Measurements from ENCODE around the gene RABGAP1L.
"Not testable (repeated sequence)": the region's sequence is repeated elsewhere in the genome, so short reads cannot be mapped to it uniquely, and the experiment has no call there.

The RABGAP1L gene

DNA sequence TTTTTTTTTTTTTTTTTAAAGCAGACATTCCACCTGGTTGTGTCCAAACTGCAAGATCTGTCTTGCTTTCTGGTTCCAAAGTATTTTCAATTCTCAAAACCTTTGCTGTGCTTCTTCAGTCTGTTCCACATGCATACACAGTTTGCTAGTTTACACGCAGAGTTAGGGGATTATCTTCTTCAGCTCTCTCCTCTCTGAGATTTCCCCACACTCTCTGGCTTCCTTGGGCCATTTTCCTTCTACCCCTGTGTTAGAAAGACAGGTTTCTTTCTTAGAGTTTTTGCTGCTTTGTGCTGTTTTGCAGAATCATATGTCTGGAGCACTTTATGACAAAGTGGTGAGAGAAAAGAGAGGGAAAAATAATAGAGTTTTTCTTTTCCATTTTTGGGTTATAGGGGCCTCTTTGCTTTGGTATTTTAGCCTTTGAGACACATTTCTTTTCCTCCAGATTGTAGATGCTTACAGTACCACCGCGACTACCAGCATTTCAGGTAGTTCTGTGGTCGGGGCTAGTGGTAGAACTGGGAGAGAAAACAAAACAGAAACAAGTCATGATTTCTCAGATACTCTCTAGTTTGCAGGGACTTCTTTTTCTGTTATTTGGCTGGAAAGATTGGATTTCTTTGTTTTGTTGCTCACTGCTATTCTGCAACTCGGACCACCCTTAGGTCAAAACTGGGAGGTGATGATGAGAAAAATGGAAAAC lies 66.3 kb downstream of the RABGAP1L start:
- H3K36me3 Mint-ChIP-seq (ENCODE audit: low read depth) = peaks cover 66% of the 10 kb centered on the region
- H3K27me3 Mint-ChIP-seq = no peaks in the 10 kb centered on the region
- no peaks in the 10 kb centered on the region for H3K9me3 Mint-ChIP-seq
- H3K4me3 Mint-ChIP-seq = no peak overlapping the region
- H3K4me1 Mint-ChIP-seq (ENCODE audit: low read depth) = peaks cover 27% of the 10 kb centered on the region
- no peak overlapping the region for H3K27ac Mint-ChIP-seq

DNA sequence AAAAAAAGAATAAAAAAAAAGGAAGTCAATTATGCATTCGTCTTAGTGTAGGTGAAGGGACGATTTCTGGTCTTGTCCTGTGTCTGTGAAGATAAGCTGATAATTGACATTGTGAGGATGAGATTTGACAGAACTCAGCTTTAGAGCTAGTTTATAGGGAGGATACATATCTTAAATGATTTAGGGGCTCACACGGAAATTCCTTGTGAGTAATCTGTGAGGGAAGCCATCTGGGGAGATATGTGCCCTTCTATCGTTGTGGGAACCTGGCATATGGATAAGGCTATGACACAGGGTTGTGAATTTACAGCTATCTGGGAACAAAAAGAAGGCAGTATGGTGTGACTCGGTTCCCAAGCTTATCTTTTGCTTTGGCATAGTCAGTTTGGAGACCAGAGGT lies 71.1 kb downstream of the RABGAP1L start:
- Mint-ChIP-seq H3K36me3 (ENCODE audit: low read depth) (peaks cover 60% of the 10 kb centered on the region), H3K4me1 (ENCODE audit: low read depth) (peaks cover 14% of the 10 kb centered on the region), H3K9me3 (peaks cover 11% of the 10 kb centered on the region), H3K4me3 (no peak overlapping the region), H3K27me3 (no peaks in the 10 kb centered on the region), H3K27ac (no peak overlapping the region)

DNA sequence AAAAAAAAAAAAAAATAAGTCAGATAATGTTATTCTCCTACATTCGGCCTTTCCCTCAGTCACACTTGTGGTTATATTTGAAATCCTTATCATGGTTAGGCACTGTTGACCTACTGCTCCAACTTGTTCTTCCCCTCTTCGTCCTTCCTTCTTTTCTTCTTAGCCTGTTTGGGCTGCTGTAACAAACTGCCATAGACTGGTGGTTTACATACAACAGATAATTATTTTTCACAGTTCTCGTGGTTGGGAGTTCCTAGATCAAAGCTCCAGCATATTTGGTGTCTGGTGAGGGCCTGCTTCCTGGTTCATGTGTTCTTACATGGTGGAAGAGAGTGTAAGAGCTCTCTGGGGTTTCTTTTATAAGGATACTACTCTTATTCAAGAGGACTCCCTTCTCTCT lies 73.4 kb downstream of the RABGAP1L start:
- Mint-ChIP-seq H3K27ac (no peak overlapping the region), H3K27me3 (no peaks in the 10 kb centered on the region), H3K36me3 (ENCODE audit: low read depth) (peaks cover 45% of the 10 kb centered on the region), H3K4me1 (ENCODE audit: low read depth) (peaks cover 3% of the 10 kb centered on the region), H3K9me3 (peaks cover 11% of the 10 kb centered on the region), H3K4me3 (no peak overlapping the region)

DNA sequence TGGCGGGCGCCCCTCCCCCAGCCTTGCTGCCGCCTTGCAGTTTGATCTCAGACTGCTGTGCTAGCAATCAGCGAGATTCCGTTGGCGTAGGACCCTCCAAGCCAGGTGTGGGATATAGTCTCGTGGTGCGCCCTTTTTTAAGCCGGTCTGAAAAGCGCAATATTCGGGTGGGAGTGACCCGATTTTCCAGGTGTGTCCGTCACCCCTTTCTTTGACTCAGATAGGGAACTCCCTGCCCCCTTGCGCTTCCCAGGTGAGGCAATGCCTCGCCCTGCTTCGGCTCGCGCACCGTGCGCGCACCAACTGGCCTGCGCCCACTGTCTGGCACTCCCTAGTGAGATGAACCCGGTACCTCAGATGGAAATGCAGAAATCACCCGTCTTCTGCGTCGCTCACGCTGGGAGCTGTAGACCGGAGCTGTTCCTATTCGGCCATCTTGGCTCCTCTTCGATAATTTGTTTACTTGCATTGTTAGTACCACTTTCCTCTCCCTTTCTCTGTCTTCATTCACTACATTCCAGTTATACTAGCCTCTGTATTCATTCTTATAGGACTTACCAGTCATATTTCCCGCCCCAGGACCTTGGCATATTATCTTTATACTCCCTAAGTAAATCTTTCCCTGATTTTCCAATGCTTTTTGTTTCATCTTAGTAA lies 79.7 kb downstream of the RABGAP1L start:
- H3K27me3 Mint-ChIP-seq; H3K9me3 Mint-ChIP-seq; H3K4me3 Mint-ChIP-seq; H3K27ac Mint-ChIP-seq; H3K4me1 Mint-ChIP-seq (ENCODE audit: low read depth): not testable (repeated sequence)
- peaks cover 27% of the 10 kb centered on the region for H3K36me3 Mint-ChIP-seq (ENCODE audit: low read depth)

DNA sequence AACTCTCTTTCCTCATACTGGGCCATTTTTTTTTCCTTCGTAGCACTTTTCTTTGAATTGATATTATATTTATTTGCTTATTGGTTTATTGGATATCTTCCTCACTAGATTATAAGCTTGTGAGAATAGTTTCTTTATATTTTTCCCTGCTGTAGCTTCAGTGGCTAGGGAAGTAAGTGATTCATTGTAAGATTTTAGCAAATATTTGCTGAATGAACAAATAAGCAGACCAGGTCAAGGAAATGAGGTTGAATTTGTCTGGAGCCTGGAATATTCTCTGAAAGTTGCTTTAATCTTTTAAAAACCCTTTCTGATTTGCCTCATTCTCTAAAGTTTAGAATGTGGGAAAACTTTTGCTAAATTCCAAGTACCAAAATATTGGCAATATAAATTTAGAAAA lies 80.2 kb downstream of the RABGAP1L start:
- H3K9me3 Mint-ChIP-seq = no peaks in the 10 kb centered on the region
- H3K36me3 Mint-ChIP-seq (ENCODE audit: low read depth) = peaks cover 33% of the 10 kb centered on the region
- peaks cover 4% of the 10 kb centered on the region for H3K4me1 Mint-ChIP-seq (ENCODE audit: low read depth)
- no peak overlapping the region for H3K27ac Mint-ChIP-seq
- no peak overlapping the region for H3K4me3 Mint-ChIP-seq
- H3K27me3 Mint-ChIP-seq = no peaks in the 10 kb centered on the region

DNA sequence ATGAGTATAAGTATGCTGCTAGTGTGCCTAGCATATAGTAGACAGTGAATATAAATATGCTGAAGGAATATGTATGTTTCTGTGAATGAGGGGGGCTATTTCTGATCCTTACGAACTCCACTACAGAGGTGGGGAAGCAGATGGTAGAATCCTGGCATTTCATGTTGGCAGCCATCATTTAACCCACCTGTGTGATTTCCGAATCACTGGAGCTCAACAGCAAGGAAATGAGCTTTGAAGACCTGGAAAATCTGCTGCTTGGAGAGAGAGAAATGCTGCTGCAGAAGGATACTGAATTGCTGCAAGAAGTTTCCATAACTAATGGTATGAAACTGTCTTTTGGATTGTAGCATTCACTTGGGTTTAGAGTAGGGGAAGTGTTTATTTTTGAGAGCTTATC lies 83.5 kb downstream of the RABGAP1L start:
- H3K27ac Mint-ChIP-seq = no peak overlapping the region
- peaks cover 48% of the 10 kb centered on the region for H3K36me3 Mint-ChIP-seq (ENCODE audit: low read depth)
- no peaks in the 10 kb centered on the region for H3K9me3 Mint-ChIP-seq
- no peaks in the 10 kb centered on the region for H3K27me3 Mint-ChIP-seq
- no peak overlapping the region for H3K4me3 Mint-ChIP-seq
- peaks cover 4% of the 10 kb centered on the region for H3K4me1 Mint-ChIP-seq (ENCODE audit: low read depth)

DNA sequence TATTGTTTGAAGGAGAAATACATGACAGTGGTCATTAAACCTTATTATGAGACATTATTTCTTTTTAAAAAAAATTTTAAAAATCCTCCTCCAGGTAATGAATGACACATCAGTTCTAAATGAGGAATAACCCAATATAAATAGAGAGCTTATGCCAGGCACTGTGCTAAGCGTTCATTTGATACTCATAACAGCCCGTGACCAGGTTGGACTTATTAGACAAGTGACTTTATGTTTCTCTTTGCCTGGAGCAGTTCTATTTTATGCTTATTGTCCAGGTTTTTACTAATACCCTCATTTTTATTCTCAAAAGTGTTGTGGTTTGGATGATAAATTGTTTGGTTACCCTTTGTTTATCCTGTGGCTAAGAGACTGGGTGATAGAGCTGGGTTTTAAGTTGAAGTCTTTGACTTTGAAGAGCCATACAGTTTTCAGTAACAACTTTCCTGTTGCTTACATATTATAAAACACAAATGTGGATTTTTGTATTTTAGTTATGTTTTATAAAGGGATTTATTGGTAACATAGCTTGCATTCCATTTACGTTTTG lies 84.2 kb downstream of the RABGAP1L start:
- no peak overlapping the region for H3K27ac Mint-ChIP-seq
- no peak overlapping the region for H3K4me3 Mint-ChIP-seq
- H3K9me3 Mint-ChIP-seq = no peaks in the 10 kb centered on the region
- peaks cover 48% of the 10 kb centered on the region for H3K36me3 Mint-ChIP-seq (ENCODE audit: low read depth)
- peaks cover 4% of the 10 kb centered on the region for H3K4me1 Mint-ChIP-seq (ENCODE audit: low read depth)
- no peaks in the 10 kb centered on the region for H3K27me3 Mint-ChIP-seq

DNA sequence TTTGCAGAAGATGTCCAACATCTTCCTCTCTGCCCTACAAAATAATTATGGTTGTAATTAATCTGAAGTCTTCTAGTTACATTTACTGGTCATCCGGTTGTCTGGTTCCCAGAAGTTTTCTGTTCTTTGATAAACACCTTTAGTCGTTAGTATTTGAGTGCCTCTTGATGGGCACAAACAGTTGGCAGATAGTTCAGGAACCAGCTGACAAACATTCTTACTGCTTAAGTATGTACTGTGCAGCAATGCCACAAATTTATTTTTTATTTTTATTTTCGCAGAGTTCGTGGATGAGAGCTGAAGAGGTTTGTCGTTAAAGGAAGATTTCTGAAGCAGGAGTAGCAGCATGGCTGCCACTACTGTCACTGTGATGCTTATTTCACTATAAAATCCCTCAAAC lies 84.7 kb downstream of the RABGAP1L start:
- peaks cover 3% of the 10 kb centered on the region for H3K4me1 Mint-ChIP-seq (ENCODE audit: low read depth)
- no peaks in the 10 kb centered on the region for H3K9me3 Mint-ChIP-seq
- H3K36me3 Mint-ChIP-seq (ENCODE audit: low read depth) = peaks cover 47% of the 10 kb centered on the region
- no peak overlapping the region for H3K27ac Mint-ChIP-seq
- no peaks in the 10 kb centered on the region for H3K27me3 Mint-ChIP-seq
- no peak overlapping the region for H3K4me3 Mint-ChIP-seq

DNA sequence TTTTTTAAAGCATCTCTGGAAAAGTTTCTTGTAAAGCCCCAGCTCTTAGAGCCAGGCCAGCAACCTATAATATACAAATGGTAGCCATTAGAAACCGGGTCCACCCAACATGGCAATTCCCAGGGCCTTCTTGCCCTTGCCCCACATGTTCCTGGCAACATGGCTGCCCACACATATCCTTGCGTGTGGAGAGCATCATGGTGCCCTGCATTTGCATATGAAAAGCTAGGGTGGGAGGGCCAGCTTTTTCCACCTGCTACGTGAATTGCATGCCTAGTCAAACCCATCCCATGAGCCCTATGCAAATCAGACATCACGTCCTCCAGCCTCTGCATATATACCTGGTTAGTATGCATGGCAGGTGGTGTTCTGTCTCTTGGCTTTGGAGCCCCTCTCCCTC lies 88.2 kb downstream of the RABGAP1L start:
- no peak overlapping the region for H3K4me3 Mint-ChIP-seq
- no peak overlapping the region for H3K27ac Mint-ChIP-seq
- no peaks in the 10 kb centered on the region for H3K4me1 Mint-ChIP-seq (ENCODE audit: low read depth)
- peaks cover 37% of the 10 kb centered on the region for H3K36me3 Mint-ChIP-seq (ENCODE audit: low read depth)
- H3K27me3 Mint-ChIP-seq = no peaks in the 10 kb centered on the region
- no peaks in the 10 kb centered on the region for H3K9me3 Mint-ChIP-seq

DNA sequence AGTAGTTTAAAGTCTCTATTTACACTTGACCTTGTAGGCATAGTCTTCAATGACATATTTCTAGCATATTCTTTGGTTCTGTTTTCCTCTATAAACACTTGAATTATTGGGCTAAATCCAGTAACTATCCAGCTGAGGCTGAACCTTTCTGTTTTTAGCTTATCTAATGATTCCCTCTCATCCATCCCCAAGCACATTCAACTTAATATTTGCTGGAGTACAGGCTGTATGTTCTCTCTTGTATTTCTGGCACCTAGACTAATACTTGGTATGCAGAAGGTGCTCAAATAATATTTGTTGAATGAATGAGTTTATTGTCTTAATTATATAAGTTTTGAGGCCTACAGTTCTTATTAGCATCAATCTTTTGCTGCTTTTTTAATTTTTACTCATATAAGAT lies 88.7 kb downstream of the RABGAP1L start:
- H3K9me3 Mint-ChIP-seq = no peaks in the 10 kb centered on the region
- no peaks in the 10 kb centered on the region for H3K4me1 Mint-ChIP-seq (ENCODE audit: low read depth)
- H3K4me3 Mint-ChIP-seq = no peak overlapping the region
- peaks cover 35% of the 10 kb centered on the region for H3K36me3 Mint-ChIP-seq (ENCODE audit: low read depth)
- H3K27ac Mint-ChIP-seq = no peak overlapping the region
- H3K27me3 Mint-ChIP-seq = no peaks in the 10 kb centered on the region

DNA sequence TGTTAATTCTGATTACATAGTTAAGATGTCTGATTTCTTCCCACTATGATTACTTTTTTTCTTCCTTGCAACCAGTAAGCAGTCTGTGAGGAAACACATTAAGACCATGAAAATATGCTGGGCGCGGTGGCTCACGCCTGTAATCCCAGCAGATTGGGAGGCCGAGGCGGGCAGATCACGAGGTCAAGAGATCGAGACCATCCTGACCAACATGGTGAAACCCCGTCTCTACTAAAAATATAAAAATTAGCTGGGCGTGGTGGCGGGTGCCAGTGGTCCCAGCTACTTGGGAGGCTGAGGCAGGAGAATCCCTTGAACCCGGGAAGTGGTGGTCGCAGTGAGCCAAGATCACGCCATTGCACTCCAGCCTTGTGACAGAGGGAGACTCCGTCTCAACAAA lies 97.1 kb downstream of the RABGAP1L start:
- not testable (repeated sequence) for H3K4me3 Mint-ChIP-seq; H3K9me3 Mint-ChIP-seq; H3K27ac Mint-ChIP-seq; H3K4me1 Mint-ChIP-seq (ENCODE audit: low read depth); H3K27me3 Mint-ChIP-seq
- peaks cover 32% of the 10 kb centered on the region for H3K36me3 Mint-ChIP-seq (ENCODE audit: low read depth)

DNA sequence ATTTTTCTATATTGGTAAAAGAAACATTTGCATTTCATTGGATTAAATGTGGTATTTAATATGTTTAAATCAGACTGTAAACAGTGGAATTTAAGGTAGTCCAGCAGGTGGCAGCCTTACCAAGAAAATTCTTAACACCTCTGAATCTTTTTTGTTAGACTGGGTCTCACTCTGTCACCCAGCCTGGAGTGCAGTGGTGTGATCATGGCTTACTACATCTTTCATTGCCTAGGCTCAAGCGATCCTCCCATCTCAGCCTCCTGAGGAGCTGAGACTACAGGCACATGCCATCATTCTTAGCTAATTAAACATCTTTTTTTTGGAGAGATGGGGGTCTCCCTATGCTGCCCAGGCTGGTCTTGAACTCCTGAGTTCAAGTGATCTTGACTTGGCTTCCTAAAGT lies 98.8 kb downstream of the RABGAP1L start:
- H3K27ac Mint-ChIP-seq = no peak overlapping the region
- no peak overlapping the region for H3K4me3 Mint-ChIP-seq
- no peaks in the 10 kb centered on the region for H3K9me3 Mint-ChIP-seq
- peaks cover 28% of the 10 kb centered on the region for H3K36me3 Mint-ChIP-seq (ENCODE audit: low read depth)
- no peaks in the 10 kb centered on the region for H3K27me3 Mint-ChIP-seq
- no peaks in the 10 kb centered on the region for H3K4me1 Mint-ChIP-seq (ENCODE audit: low read depth)

DNA sequence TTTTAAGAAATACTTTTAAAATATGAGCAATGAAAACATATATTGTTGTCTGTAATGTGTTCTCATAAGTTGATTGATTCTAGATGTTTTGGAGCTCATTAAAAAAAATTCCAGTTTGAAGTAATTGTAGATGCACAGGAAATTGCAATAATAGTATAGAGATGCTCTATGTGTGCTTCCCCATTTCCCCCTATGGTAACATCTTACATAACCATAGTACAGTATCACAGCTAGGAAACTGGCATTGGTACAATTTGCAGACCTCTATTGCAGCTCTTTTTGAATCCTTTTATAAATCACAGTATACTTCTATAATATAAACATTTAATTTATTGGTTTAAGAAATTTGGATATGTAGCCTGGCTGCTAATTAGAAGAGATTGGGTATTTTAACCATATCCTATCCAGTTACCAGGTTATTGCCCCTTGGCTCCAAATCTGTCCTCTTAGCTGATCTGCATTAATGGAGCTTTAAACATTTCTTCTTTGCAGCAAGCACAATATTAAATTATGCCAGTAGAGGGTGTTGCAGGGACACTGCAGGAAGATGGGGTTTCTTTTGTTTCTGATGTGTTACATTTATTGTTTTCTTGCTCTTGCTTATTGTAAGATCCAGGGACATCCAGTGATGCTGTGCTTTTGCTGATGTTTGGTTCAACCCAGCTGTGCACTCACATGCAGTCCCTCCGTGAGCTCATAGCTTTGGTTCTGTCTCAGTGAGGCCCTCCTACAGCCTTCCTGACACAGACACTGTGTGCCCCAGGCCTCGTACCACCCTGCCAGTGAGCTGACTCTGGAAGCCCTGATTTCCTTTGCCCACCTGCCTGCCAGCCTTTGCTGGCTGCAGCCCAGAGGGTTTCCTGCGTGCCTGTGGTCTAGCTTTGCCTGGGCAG lies 103.3 kb downstream of the RABGAP1L start:
- Mint-ChIP-seq H3K4me1 (ENCODE audit: low read depth) (no peaks in the 10 kb centered on the region), H3K4me3 (no peak overlapping the region), H3K9me3 (no peaks in the 10 kb centered on the region), H3K27ac (no peak overlapping the region), H3K36me3 (ENCODE audit: low read depth) (no peaks in the 10 kb centered on the region), H3K27me3 (no peaks in the 10 kb centered on the region)

DNA sequence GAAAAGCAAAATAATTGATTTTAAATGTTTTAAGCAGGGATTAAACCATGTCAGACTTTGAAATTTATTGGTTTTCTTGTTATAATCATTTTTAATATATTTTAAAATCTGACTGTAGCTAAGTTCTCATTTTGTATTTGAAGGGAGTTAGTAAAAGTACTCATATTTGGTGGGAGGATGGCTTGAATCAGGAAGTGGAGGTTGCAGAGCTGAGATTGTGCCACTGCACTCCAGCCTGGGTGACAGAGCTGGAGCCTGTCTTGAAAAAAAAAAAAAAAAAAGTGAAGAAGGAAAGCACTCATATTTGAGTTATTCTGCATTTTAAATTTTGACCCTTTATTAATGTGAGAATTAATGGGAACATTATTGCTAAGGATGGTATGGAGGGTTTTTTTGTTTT lies 106.0 kb downstream of the RABGAP1L start:
- Mint-ChIP-seq H3K4me1 (ENCODE audit: low read depth) (no peaks in the 10 kb centered on the region), H3K27me3 (no peaks in the 10 kb centered on the region), H3K4me3 (no peak overlapping the region), H3K27ac (no peak overlapping the region), H3K9me3 (no peaks in the 10 kb centered on the region), H3K36me3 (ENCODE audit: low read depth) (no peaks in the 10 kb centered on the region)

DNA sequence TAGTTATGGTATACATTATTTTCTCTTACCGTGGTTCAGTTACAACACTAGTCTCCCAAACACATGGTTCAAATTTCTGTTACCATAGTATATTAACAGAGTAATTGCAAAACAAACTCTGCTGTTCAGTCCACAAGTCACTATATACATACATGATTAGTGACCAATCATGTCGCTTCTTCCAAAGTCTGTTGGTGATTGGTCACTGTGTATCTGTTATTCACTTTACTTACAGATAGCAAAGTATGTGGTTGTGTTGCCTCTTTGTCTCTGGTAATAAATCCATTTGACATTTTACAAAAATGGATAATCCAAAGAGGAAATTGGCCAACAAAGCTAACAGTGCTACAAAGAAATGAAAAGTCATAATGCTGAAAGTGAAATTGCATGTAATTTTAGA lies 107.2 kb downstream of the RABGAP1L start:
- H3K9me3 Mint-ChIP-seq = no peaks in the 10 kb centered on the region
- H3K4me3 Mint-ChIP-seq = no peak overlapping the region
- no peaks in the 10 kb centered on the region for H3K4me1 Mint-ChIP-seq (ENCODE audit: low read depth)
- no peaks in the 10 kb centered on the region for H3K27me3 Mint-ChIP-seq
- no peak overlapping the region for H3K27ac Mint-ChIP-seq
- no peaks in the 10 kb centered on the region for H3K36me3 Mint-ChIP-seq (ENCODE audit: low read depth)
